Stimulated activated CD8-positive, alpha-beta memory T cell treated with anti-CD3 and anti-CD28 coated beads, Interleukin-7, amount 100 ng/mL, for 24 hours (primary cell): ENCODE results near the gene SOWAHA.
"Not testable (repeated sequence)": the region's sequence is repeated elsewhere in the genome, so short reads cannot be mapped to it uniquely, and the experiment has no call there.

ENCODE experiments used
- DNase-seq: peaks from one replicate; pipeline ENCODE4 v3.0.0-alpha.2; 2020; ENCODE audit warnings: low read depth

The SOWAHA gene

DNA sequence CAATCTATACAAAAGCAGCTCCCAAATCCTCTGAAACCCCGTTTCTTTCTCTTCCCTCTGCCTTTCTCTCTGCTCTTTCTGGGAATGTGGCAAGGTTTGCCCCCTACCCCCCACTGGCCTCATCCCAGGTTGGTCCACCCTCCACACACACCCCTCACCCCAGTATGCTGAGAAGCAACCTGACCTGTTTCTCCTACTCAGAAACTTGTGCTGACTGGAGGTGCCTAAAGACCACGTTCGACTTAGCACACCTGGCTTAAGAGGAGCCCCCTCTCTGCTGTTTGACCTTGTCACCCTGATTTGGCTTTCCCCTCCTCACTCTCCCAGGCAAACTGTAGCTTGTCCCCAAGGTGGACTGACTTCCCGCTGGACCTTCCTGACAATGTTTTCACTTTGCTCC lies 35.0 kb upstream of the SOWAHA start:
- DNase-seq, result no peak

- DNase-seq, result no peak
Measured at GRCh38 chr5:132778856-132779255, 34.2 kb upstream of the SOWAHA start.

GRCh38 chr5:132779961-132780360 lies 33.1 kb upstream of the SOWAHA start:
- no peak for DNase-seq

DNA sequence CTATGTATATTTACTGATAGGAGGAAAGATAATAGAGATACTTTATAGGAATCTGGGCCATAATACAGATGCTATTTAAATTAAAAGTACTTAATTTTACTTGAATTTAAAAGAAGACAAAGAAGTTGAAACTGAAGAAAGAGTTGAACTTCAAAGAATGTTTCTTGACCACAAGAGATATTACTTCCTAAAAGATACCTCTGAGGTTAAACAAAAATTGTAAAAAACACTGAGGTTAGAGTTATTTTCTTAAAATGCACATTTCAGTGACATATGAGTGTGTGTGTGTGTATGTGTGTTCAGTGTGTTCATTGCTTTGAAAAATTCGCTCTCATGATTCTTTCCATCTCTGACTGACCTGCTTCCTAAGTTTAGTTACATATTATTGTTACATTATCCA lies 32.5 kb upstream of the SOWAHA start:
- DNase-seq, result no peak

- DNase-seq, result no peak
Measured at GRCh38 chr5:132781029-132781428, 32.1 kb upstream of the SOWAHA start.

GRCh38 chr5:132782101-132782500 lies 31.0 kb upstream of the SOWAHA start:
- no peak for DNase-seq

DNA sequence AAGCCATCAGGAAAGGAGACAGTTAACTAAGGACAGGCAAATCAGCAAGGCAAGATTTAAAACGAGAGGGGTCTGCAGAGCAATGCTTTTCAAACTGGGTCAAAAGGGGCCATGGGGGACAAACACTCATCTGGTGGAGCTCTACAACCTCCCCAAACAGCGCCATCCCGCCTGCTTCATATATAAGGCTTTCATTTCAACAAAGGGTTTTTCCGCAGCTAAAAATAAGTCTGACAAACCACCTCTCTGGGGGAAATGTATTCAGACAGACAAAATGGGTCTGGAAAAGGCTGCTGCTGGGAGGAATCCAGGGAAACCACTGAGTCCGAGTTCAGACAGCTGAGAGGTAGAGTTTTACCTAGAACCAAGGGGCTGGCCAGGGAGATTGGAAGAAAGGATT lies 27.7 kb upstream of the SOWAHA start:
- DNase-seq, result no peak

DNA sequence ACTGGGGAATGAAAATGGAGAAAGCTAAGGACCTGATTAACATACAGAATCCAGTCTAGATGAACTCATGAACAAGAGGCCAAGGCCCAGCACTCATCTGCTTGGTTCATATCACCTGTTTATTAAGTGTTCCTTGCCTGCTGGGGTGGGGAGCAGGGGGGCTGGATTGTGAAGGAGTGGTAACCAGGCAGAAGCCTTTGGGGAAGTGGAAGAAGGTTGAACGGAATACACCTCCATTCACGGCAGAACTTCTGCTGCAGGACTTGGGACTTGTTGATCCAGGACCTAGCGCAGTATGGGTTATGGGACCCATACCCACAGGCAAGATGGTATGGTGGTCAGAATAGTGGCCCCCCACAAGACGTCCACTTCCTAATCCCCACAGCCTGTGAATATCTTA lies 27.2 kb upstream of the SOWAHA start:
- DNase-seq, result no peak

DNA sequence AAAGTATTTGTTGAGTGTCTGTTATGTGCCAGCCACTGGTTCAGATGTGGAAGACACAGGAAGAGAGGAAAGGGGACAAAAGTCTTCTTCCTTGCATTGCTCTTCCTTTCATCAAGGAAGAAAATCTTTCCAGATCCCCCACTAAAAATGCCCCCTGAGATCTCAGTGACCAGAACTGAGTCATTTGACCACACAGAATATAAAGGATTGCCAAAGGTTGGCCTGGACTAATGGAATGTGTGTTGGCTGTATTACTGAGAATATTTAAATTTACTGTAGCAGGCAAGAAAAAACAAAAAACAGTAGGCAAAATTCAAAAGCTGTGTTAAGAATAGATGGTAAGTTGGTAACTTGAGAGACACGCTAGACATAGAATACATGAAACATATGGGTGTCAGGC lies 26.0 kb upstream of the SOWAHA start:
- DNase-seq, result no peak

DNA sequence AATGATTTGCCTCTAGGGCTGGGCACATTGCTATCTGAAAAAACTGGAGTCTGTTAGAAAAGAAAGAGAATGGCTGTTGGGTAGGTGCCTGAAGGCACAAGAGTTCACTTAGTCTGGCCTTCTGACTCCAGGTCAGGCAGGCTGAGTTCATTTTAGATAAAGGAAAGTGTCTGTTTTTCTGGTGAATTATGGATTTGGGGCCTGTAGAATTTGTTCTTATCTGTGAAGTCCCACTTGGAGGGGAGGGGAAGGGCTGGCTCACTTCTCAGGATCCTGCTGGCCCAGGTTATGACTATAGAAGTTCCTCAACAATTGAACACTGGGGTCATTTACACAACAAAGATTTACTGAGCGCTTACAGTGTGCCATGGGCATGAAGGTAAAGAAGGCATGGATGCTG lies 24.6 kb upstream of the SOWAHA start:
- DNase-seq, result no peak

DNA sequence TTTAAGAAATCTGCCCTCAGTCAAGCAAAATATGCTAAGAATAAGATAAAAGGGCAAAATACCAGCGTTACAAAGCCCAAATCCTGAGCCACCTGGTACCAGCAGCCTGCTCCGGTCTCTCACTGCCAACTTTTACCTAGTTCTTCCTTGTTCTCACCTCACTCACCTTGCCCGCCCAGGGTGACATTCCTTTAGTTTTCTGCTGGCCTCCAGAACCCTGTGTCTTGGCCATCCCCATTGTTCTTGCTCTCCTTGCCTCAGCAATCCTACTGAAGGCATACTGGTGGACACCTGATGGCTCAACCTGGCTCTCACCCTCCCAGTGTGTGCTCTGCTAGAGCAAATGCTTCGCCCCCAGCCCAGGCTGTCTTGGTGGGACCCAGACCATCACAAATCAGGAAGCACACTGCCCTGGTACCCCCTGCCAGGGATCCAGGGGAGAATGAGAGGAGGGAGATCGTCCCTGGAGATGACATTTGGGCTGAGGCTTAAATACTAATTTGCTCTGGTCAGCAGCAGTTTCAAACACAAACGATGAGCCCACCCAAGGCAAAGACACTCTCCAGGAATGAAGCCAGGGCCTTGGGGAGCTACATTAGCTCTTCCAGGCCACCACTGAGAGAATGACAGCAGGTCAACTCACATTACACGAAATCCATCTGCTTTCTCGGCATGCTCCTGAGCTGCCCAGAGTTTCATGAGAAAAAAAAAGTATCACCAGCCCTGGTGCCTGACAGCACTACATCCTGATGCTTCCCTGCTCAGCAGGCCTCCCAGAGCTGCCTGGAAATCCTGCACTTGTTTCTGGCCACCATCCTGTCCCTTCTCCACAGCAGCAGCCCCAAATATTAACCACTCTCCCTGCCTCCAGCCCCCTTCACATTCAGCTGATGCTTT lies 23.9 kb upstream of the SOWAHA start:
- DNase-seq, result no peak

DNA sequence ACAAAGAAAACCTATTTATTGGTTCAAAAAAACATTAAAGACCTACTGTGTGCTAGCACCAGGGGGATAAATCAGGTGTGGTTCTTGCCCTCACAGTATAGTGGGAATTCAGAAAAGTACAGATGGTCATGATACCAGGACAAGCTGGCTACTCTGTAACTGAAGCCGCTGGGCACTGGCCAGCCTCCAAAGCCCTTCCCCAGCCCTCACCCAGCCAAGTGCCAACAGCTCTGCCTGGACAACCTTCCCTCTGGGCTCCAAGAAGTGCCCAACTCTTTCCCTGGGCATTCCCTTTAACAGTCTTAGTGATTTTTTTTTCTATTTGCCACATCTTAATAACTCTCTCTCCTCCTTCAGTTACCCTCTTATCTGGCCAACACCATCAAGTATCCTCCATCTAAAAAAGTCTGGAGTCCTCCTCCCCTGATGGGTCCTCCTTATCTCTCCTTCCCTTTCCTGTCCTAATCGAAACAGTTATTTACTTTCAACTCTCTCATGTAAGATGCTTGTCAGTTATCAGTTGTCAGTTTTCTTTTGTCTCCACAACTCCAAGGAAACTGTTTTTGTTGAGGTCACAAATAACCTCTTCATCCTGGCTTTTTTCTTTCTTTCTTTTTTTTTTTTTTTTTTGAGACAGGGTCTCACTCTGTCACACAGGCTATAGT lies 22.8 kb upstream of the SOWAHA start:
- no peak for DNase-seq

DNA sequence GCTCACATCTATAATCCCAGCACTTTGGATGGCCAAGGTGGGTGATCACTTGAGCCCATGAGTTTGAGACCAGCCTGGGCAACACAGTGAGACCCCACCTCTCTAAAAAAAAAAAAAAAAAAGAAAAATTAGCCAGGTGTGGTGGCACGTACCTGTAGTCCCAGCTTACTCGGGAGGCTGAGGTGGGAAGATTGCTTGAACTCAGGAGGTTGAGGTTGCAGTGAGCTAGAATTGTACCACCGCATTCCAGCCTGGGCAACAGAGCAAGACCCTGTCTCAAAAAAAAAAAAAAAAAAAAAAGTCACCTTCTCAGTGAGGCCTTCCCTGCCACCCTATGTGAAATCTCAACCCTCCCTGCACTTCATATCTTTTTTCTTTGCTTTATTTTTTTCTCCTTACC lies 22.1 kb upstream of the SOWAHA start:
- DNase-seq, result no peak

GRCh38 chr5:132797651-132798050 lies 15.5 kb upstream of the SOWAHA start:
- DNase-seq, result no peak

DNA sequence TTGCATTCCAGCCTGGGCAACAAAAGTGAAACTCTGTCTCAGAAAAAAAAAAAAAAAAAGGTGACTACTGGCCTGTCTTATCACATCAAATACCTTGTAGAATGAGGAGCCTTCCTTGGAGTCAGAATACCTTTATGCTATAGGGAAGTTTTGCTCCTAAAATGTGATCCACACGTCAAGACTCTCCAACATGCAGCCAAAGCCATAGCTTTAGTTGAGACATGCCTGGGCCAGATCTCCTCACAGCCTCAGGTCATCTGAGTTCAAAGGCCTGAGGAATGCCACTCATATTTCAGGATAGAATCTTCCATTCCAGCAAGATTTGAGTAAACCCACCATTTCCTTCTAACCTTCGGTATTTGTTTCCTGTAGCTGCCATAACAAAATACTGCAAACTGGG lies 13.7 kb upstream of the SOWAHA start:
- no peak for DNase-seq

DNA sequence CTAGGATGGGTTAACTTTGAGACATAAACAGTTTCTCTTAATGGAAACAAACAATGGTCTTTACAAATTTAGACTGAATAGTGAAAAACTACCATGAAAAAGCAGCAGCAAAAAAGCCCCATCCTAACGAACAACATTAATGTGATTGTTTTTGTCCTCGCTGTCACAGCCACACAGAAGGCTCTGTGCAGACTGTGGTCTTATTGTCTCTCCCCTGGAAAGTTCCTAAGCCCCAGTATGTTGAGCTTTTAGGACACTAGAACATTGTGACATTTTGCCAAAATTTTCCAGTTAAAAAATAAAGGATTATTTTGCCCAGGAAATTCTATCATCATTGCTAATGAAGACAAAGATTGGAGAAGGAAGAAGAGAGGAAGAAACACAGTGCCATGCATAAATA lies 12.6 kb upstream of the SOWAHA start:
- DNase-seq, result no peak

GRCh38 chr5:132802044-132802684 lies 10.9 kb upstream of the SOWAHA start:
- no peak for DNase-seq

GRCh38 chr5:132802685-132803066 lies 10.4 kb upstream of the SOWAHA start:
- DNase-seq, result not testable (repeated sequence)

DNA sequence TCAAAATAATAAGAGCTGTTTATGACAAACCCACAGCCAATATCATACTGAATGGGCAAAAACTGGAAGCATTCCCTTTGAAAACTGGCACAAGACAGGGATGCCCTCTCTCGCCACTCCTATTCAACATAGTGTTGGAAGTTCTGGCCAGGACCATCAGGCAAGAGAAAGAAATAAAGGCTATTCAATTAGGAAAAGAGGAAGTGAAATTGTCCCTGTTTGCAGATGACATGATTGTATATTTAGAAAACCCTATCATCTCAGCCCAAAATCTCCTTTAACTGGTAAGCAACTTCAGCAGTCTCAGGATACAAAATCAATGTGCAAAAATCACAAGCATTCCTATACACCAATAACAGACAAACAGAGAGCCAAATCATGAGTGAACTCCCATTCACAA lies 8.9 kb upstream of the SOWAHA start:
- not testable (repeated sequence) for DNase-seq

DNA sequence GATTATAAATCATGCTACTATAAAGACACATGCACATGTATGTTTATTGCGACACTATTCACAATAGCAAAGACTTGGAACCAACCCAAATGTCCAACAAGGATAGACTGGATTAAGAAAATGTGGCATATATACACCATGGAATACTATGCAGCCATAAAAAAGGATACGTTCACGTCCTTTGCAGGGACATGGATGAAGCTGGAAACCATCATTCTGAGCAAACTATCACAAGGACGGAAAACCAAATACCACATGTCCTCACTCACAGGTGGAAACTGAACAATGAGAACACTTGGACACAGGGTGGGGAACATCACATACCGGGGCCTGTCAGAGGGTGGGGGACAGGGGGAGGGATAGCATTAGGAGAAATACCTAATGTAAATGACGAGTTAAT lies 7.2 kb upstream of the SOWAHA start:
- not testable (repeated sequence) for DNase-seq

GRCh38 chr5:132806804-132807162 lies 6.3 kb upstream of the SOWAHA start:
- not testable (repeated sequence) for DNase-seq

DNA sequence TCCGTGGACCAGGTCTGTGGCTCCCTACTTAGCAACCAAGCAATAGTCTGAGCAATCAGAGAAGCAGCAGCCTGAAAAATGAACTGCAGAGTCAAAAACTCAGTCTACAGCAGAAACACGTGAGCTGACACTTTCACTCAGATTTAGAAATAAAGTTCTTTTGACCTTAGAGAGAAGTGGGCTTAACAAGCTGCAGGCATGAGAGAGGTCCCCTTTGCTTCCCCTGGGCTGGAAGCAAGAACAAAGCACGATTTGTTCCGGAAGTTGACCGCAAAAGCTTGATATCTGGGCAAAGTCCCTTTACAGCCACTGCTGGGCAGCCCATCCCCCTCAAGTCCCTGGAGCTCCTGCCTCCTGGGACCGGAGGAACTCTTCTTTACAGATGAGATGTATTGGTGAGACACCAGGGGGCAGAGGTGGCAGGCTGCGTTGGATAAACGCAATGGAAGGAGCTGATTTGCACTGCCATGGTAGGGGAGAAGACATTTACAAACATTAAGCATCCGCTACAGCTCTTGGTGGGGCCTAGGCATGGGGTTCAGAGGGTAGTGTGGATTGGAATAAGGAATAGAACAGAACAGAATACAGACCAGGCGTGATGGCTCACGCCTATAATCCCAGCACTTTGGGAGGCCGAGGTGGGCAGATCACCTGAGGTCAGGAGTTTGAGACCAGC lies 5.8 kb upstream of the SOWAHA start:
- DNase-seq, result no peak

DNA sequence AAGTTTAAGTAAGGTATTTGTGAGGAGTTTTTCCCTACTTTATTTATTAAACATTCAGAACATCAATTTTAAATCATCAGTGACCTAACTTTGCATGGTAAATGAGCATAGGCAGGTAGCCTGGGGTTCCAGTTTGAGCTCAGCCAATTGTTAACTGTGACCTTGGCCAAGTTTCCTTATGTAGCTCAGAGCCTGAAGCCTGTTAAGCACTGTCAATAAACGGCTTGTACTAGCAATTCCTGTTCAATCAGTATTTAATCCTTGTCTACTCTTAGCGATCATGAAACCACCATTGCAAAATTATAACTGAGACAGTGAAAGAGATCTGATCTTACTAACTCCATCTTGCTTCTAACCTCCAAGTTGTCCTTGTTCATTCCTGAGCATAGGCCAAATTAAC lies 4.7 kb upstream of the SOWAHA start:
- DNase-seq, result no peak
